H9 (cell line): ENCODE data around the gene PHLDA3. TPM values are rescaled to one million over a fixed set of nuclear protein-coding genes. Genes with fewer than 3 reads are reported as not detected.

Source experiments
- DNase-seq: peaks from one replicate; pipeline ENCODE4 v3.0.0-alpha.2; 2017
- H2AFZ ChIP-seq: one replicate; pipeline ENCODE4 v1.6.1; 2013; ENCODE audit warnings: mild to moderate bottlenecking, low read length, control low read depth, moderate library complexity
- H2AK5ac ChIP-seq: 2 replicates; pipeline ENCODE4 v1.6.1; 2013; ENCODE audit warnings: low read length, control low read depth, mixed read lengths; ENCODE audit not compliant: insufficient read length
- H2BK120ac ChIP-seq: one replicate; pipeline ENCODE4 v1.6.1; 2013; ENCODE audit warnings: low read depth, mild to moderate bottlenecking, low read length, control low read depth, inconsistent platforms; ENCODE audit not compliant: poor library complexity, severe bottlenecking
- H2BK12ac ChIP-seq: 2 replicates; pipeline ENCODE4 v1.6.1; 2013; ENCODE audit warnings: low read length, control low read depth, mixed read lengths, low read depth; ENCODE audit not compliant: insufficient read length
- H2BK15ac ChIP-seq: 2 replicates; pipeline ENCODE4 v1.6.1; 2013; ENCODE audit warnings: low read depth, low read length, control low read depth
- H2BK20ac ChIP-seq: one replicate; pipeline ENCODE4 v1.6.1; 2013; ENCODE audit warnings: low read depth, mild to moderate bottlenecking, low read length, control low read depth, inconsistent platforms; ENCODE audit not compliant: poor library complexity, severe bottlenecking
- H2BK5ac ChIP-seq: 2 replicates; pipeline ENCODE4 v1.6.1; 2013; ENCODE audit warnings: low read length, control low read depth, mixed read lengths; ENCODE audit not compliant: insufficient read length
- H3K14ac ChIP-seq: 2 replicates; pipeline ENCODE4 v1.6.1; 2013; ENCODE audit warnings: low read length, control low read depth; ENCODE audit not compliant: insufficient read depth
- H3K18ac ChIP-seq: 2 replicates; pipeline ENCODE4 v1.6.1; 2013; ENCODE audit warnings: low read depth, mild to moderate bottlenecking, mixed read lengths, low read length, control low read depth; ENCODE audit not compliant: insufficient read length
- H3K23ac ChIP-seq: 2 replicates; pipeline ENCODE4 v1.6.1; 2013; ENCODE audit warnings: low read length, control low read depth, mixed read lengths, low read depth; ENCODE audit not compliant: insufficient read length
- H3K23me2 ChIP-seq: 2 replicates; pipeline ENCODE4 v1.6.1; 2013; ENCODE audit warnings: low read depth, mild to moderate bottlenecking, mixed read lengths, low read length, control low read depth; ENCODE audit not compliant: insufficient read length, poor library complexity, severe bottlenecking
- H3K27ac ChIP-seq: 2 replicates; pipeline ENCODE4 v1.5.1; 2013; ENCODE audit warnings: low read length, control low read depth, mixed read lengths, low read depth; ENCODE audit not compliant: insufficient read length
- H3K27me3 ChIP-seq: 2 replicates; pipeline ENCODE4 v1.6.1; 2013; ENCODE audit warnings: low read length, control low read depth, inconsistent platforms; ENCODE audit not compliant: insufficient read depth
- H3K4ac ChIP-seq: 2 replicates; pipeline ENCODE4 v1.6.1; 2013; ENCODE audit warnings: low read depth, mild to moderate bottlenecking, control low read depth, inconsistent platforms, low read length, moderate library complexity
- H3K4me1 ChIP-seq: 2 replicates; pipeline ENCODE4 v1.6.1; 2013; ENCODE audit warnings: low read length, control low read depth, inconsistent platforms; ENCODE audit not compliant: insufficient read depth
- H3K4me2 ChIP-seq: 2 replicates; pipeline ENCODE4 v1.6.1; 2013; ENCODE audit warnings: low read length, control low read depth, mixed read lengths; ENCODE audit not compliant: insufficient read length, insufficient read depth
- H3K56ac ChIP-seq: 2 replicates; pipeline ENCODE4 v1.6.1; 2013; ENCODE audit warnings: low read depth, mild to moderate bottlenecking, mixed read lengths, low read length, control low read depth; ENCODE audit not compliant: insufficient read length
- H3K79me1 ChIP-seq: 2 replicates; pipeline ENCODE4 v1.6.1; 2013; ENCODE audit warnings: low read depth, mild to moderate bottlenecking, moderate library complexity, low read length, control low read depth, inconsistent platforms; ENCODE audit not compliant: insufficient read depth, poor library complexity, severe bottlenecking
- H3K79me2 ChIP-seq: 2 replicates; pipeline ENCODE4 v1.6.1; 2013; ENCODE audit warnings: low read length, control low read depth, inconsistent platforms; ENCODE audit not compliant: insufficient read depth
- H3K9ac ChIP-seq: 2 replicates; pipeline ENCODE4 v1.6.1; 2013; ENCODE audit warnings: low read length, control low read depth, mixed read lengths; ENCODE audit not compliant: insufficient read length; ENCODE audit errors: extremely low read depth
- H3K9me3 ChIP-seq: one replicate; pipeline ENCODE4 v1.6.1; 2013; ENCODE audit warnings: low read depth, low read length, inconsistent platforms; ENCODE audit not compliant: control insufficient read depth
- H3T11ph ChIP-seq: one replicate; pipeline ENCODE4 v1.6.1; 2013; ENCODE audit warnings: mild to moderate bottlenecking, low read length, control low read depth, inconsistent platforms
- H4K20me1 ChIP-seq: one replicate; pipeline ENCODE4 v1.6.1; 2013; ENCODE audit not compliant: control insufficient read depth, insufficient read length, insufficient read depth
- H4K5ac ChIP-seq: 2 replicates; pipeline ENCODE4 v1.6.1; 2013; ENCODE audit warnings: low read depth, mild to moderate bottlenecking, mixed read lengths, low read length, control low read depth; ENCODE audit not compliant: insufficient read length
- H4K8ac ChIP-seq: replicated peaks from 2 replicates; pipeline ENCODE4 v1.6.1; 2013; ENCODE audit warnings: low read length, control low read depth, mixed read lengths, low read depth; ENCODE audit not compliant: insufficient read length
- H4K91ac ChIP-seq: 2 replicates; pipeline ENCODE4 v1.6.1; 2013; ENCODE audit warnings: low read depth, mild to moderate bottlenecking, moderate library complexity, mixed read lengths, low read length, control low read depth; ENCODE audit not compliant: insufficient read length
- H3K27ac Mint-ChIP-seq, 3 experiments: 2 replicates in 2 of 3; 3 replicates in 1 of 3; pipeline ENCODE4 v1.8.0; 2020 to 2021; ENCODE audit warnings: mixed read lengths in 3 of 3, mild to moderate bottlenecking in 1 of 3, moderate library complexity in 1 of 3
- H3K27me3 Mint-ChIP-seq: 2 replicates; pipeline ENCODE4 v1.8.0; 2021; ENCODE audit warnings: low read depth, mild to moderate bottlenecking, moderate library complexity, mixed read lengths
- H3K36me3 Mint-ChIP-seq, 3 experiments: 2 replicates in 2 of 3; 3 replicates in 1 of 3; pipeline ENCODE4 v1.8.0; 2020 to 2021; ENCODE audit warnings: low read depth in 3 of 3, mixed read lengths in 3 of 3; ENCODE audit not compliant: insufficient read depth in 1 of 3
- H3K4me1 Mint-ChIP-seq, 2 experiments: 2 replicates each; pipeline ENCODE4 v1.8.0; 2020; ENCODE audit warnings: mixed read lengths in 2 of 2
- H3K4me3 Mint-ChIP-seq, 2 experiments: 2 replicates in 1 of 2; 3 replicates in 1 of 2; pipeline ENCODE4 v1.8.0; 2020 to 2021; ENCODE audit warnings: mild to moderate bottlenecking in 2 of 2, mixed read lengths in 2 of 2, moderate library complexity in 1 of 2
- H3K9me3 Mint-ChIP-seq, 2 experiments: 2 replicates in 1 of 2; 3 replicates in 1 of 2; pipeline ENCODE4 v1.8.0; 2020; ENCODE audit warnings: mild to moderate bottlenecking in 2 of 2, mixed read lengths in 2 of 2, moderate library complexity in 1 of 2
- WGBS: extraction: QIAGEN DNeasy Blood & Tissue Kit; methylation state at CpG from one replicate; pipeline ENCODE4 v1.1.7; 2013; ENCODE audit warnings: missing lambda C conversion rate, low lambda C conversion rate, mixed read lengths; ENCODE audit not compliant: insufficient read length; ENCODE audit errors: extremely low coverage; 5-methylcytosine and 5-hydroxymethylcytosine counted together
- total RNA-seq: library from RNA; stranded (reverse); gene quantifications from 2 replicates; pipeline ENCODE4 v1.2.1, GENCODE V29; 2021
- TF ChIP-seq, protein P1 (sequence below): fragments of 200-600 bp; sonication (generic); conservative IDR thresholded peaks from 3 replicates; pipeline ENCODE4 v1.8.0; 2021; ENCODE audit warnings: antibody characterized with exemption, mild to moderate bottlenecking

Gene PHLDA3
- total RNA-seq, 1 experiment from 2014 or later = 53.9 TPM

DNA sequence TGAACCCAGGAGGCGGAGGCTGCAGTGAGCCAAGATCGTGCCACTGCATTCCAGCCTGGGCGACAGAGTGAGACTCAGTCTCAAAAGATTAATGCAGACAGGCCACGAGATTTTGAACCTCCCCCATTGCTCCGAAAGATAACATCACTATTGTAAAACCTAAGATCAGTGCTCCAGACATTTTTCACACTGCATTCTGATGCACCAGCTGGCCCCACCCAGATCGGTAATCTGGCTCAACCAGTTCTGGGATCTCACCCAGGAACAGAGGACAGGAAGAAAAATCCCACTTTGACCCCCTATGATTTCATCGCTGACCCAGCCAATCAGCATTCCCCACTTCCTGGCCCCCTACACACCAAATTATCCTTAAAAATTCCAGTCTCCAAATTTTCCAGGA is 48.6 kb upstream of the PHLDA3 start:
- H2AFZ ChIP-seq = no peak overlapping the region
- H2BK12ac ChIP-seq = no peak overlapping the region
- H3K27me3 ChIP-seq = no peaks in the 10 kb centered on the region
- H3K4ac ChIP-seq = no peak overlapping the region
- H4K8ac ChIP-seq = no peak overlapping the region
- no peak overlapping the region for H3K4me3 Mint-ChIP-seq
- no peak overlapping the region for H2BK20ac ChIP-seq
- H3K14ac ChIP-seq = no peak overlapping the region
- H3K18ac ChIP-seq = no peak overlapping the region
- no peaks in the 10 kb centered on the region for H3K23me2 ChIP-seq
- H2BK120ac ChIP-seq = no peak overlapping the region
- H3K9me3 Mint-ChIP-seq = no peaks in the 10 kb centered on the region
- H2AK5ac ChIP-seq = no peak overlapping the region
- no peak overlapping the region for H3K4me2 ChIP-seq
- H3K9ac ChIP-seq = no peak overlapping the region
- H3K23ac ChIP-seq = no peak overlapping the region
- no peak for DNase-seq
- H3K36me3 Mint-ChIP-seq = no peaks in the 10 kb centered on the region
- no peak overlapping the region for H2BK15ac ChIP-seq
- H4K91ac ChIP-seq = no peak overlapping the region
- H3K4me1 ChIP-seq = no peaks in the 10 kb centered on the region
- no peaks in the 10 kb centered on the region for H4K20me1 ChIP-seq
- no peak overlapping the region for H3K56ac ChIP-seq
- TF ChIP-seq, protein P1, sequence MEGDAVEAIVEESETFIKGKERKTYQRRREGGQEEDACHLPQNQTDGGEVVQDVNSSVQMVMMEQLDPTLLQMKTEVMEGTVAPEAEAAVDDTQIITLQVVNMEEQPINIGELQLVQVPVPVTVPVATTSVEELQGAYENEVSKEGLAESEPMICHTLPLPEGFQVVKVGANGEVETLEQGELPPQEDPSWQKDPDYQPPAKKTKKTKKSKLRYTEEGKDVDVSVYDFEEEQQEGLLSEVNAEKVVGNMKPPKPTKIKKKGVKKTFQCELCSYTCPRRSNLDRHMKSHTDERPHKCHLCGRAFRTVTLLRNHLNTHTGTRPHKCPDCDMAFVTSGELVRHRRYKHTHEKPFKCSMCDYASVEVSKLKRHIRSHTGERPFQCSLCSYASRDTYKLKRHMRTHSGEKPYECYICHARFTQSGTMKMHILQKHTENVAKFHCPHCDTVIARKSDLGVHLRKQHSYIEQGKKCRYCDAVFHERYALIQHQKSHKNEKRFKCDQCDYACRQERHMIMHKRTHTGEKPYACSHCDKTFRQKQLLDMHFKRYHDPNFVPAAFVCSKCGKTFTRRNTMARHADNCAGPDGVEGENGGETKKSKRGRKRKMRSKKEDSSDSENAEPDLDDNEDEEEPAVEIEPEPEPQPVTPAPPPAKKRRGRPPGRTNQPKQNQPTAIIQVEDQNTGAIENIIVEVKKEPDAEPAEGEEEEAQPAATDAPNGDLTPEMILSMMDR = no peak
- no peaks in the 10 kb centered on the region for H3K79me2 ChIP-seq
- no peaks in the 10 kb centered on the region for H3K9me3 ChIP-seq
- H3K27me3 Mint-ChIP-seq = peaks cover 3% of the 10 kb centered on the region; the same call in 1 of the 2 replicates
- no CpG with 5 or more reads among the region's 7 CpGs for WGBS
- H2BK5ac ChIP-seq = no peak overlapping the region
- no peak overlapping the region; a peak in 1 of 7 replicates for H3K27ac Mint-ChIP-seq
- H3K79me1 ChIP-seq = no peaks in the 10 kb centered on the region
- peaks cover 14 to 15% of the 10 kb centered on the region in 2 experiments for H3K4me1 Mint-ChIP-seq
- no peak overlapping the region for H3T11ph ChIP-seq
- H3K27ac ChIP-seq = no peak overlapping the region
- no peak overlapping the region for H4K5ac ChIP-seq
